ENCODE measurements around the gene WFDC5. TPM values are rescaled to one million over a fixed set of nuclear protein-coding genes. Genes with fewer than 3 reads are reported as not detected.

WFDC5 gene, protein sequence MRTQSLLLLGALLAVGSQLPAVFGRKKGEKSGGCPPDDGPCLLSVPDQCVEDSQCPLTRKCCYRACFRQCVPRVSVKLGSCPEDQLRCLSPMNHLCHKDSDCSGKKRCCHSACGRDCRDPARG
- total RNA-seq (not detected in 2 replicates), polyA plus RNA-seq (not detected in 2 replicates), polyA minus RNA-seq (not detected in 2 replicates), Bru-seq, nascent RNA (not detected), BruChase-seq, experiment 1, labeled RNA remaining after a 6-hour chase (not detected), BruChase-seq, experiment 2, labeled RNA remaining after a 2-hour chase (not detected)
- polyA plus RNA-seq (2011; cell fraction: cytosol; rRNA removed), result not detected in 2 replicates
- polyA plus RNA-seq (2011; cell fraction: nucleus; rRNA removed), result not detected in 2 replicates
- polyA plus RNA-seq (2012), result not detected in 2 replicates
- not detected for polyA minus RNA-seq (2011; cell fraction: cytosol; rRNA and poly(A)+ RNA removed)
- not detected in 2 replicates for polyA minus RNA-seq (2011; cell fraction: nucleus; rRNA and poly(A)+ RNA removed)
- long read RNA-seq, result 0 reads

DNA sequence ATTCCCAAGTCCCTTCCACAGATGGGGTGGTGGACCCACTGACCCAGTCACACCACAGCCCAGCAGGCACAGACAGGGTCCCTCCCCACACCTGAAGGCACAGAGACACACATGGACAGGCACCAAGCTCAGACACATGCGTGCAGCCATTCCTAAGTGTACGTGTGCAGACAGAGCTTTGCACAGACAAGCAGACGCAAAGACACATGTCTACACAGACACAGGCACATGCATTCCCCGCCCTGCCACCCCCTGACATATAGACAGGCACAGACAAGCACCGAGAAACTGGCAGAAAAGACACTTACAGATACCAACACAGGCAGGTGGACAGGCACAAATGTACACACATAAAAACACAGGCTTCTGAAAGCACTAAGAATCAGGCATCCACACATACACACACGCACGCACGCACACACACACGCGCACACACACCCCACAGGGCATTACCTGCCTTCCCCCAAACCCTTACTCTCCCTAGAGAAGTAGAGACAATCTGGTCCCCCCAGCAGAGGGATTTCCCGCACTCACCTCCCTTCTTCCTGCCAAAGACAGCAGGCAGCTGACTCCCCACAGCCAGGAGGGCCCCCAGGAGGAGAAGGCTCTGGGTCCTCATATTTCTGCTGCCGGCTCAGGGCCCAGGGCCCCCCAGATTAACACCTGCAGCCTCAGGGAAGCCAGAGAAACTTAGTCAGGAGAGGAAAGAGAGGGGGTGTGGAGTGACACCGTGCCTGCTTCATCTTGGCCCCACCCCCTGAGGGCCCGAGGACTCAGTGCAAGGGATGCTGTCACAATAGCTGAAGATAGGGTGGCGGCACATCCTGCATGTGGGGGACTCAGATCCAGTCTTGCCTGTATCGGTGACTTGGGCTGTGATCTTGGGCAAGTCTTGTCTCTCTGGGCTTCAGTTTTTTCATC, at the start of gene WFDC5:
WFDC5 (minus strand) TSS at position 710 of the 921 bp plus-strand sequence; CDS start at position 619, 91 bp downstream.
- BruUV-seq (replicated peaks), result no TSS peak
- ChIA-PET POLR2A (no interaction called here), CTCF (interaction anchor here (0.8 to 9.0 kb wide), 7 partner anchors 9 to 176 kb away, joined by 3 to 278 read pairs (median 4); partner anchors contain the start of gene WFDC12)
- H4K20me1 ChIP-seq (replicated peaks; ENCODE audit: control insufficient read depth, extremely low read depth, insufficient read depth, low read length), result no peaks in the 10 kb centered on the region
- peaks cover 0 to 4% of the 10 kb centered on the region in 2 experiments for H3K27me3 ChIP-seq (ENCODE audit: control insufficient read depth in 2 of 2, insufficient read depth in 2 of 2, low read length in 2 of 2)
- intact Hi-C loops (cut with micrococcal nuclease) (loop anchor here (5.0 kb wide), 2 partner anchors 178 to 202 kb away; partner anchors contain the start of gene PABPC1L), dilution Hi-C loops (cut with MboI; ENCODE audit: extremely low pct_ligation_motif_present, low sequenced_read_pairs) (no loop called here)
- no peaks in the 10 kb centered on the region for H3K36me3 ChIP-seq (ENCODE audit: control insufficient read depth in 2 of 2, extremely low read depth in 1 of 2, insufficient read depth in 2 of 2, low read length in 2 of 2)
- H3K9me1 ChIP-seq (replicated peaks; ENCODE audit: control insufficient read depth, extremely low read depth, insufficient read depth, low read length), result no peaks in the 10 kb centered on the region
- H3K79me2 ChIP-seq (ENCODE audit: control insufficient read depth, insufficient read depth, low read length), result no peaks in the 10 kb centered on the region
- no peak within 1 kb of the TSS for H2AFZ ChIP-seq (ENCODE audit: low read depth, low read length)
- H3K4me1 ChIP-seq (ENCODE audit: control insufficient read depth, extremely low read depth, insufficient read depth, low read length), result no peaks in the 10 kb centered on the region
- no peak for FAIRE-seq
- no peaks in the 10 kb centered on the region for H3K9me3 ChIP-seq (replicated peaks; ENCODE audit: control insufficient read depth, insufficient read depth, low read length)
- H3K9ac ChIP-seq (replicated peaks; ENCODE audit: extremely low read depth, insufficient read depth, low read length), result no peak within 1 kb of the TSS
- H3K27ac ChIP-seq (ENCODE audit: insufficient read depth, low read depth, low read length), result no peak within 1 kb of the TSS
- no peak within 1 kb of the TSS for H3K4me2 ChIP-seq (ENCODE audit: insufficient read depth, low read length)
- no peak for DNase-seq (ENCODE audit: low read depth, low spot score)
- TF ChIP-seq, protein P1, sequence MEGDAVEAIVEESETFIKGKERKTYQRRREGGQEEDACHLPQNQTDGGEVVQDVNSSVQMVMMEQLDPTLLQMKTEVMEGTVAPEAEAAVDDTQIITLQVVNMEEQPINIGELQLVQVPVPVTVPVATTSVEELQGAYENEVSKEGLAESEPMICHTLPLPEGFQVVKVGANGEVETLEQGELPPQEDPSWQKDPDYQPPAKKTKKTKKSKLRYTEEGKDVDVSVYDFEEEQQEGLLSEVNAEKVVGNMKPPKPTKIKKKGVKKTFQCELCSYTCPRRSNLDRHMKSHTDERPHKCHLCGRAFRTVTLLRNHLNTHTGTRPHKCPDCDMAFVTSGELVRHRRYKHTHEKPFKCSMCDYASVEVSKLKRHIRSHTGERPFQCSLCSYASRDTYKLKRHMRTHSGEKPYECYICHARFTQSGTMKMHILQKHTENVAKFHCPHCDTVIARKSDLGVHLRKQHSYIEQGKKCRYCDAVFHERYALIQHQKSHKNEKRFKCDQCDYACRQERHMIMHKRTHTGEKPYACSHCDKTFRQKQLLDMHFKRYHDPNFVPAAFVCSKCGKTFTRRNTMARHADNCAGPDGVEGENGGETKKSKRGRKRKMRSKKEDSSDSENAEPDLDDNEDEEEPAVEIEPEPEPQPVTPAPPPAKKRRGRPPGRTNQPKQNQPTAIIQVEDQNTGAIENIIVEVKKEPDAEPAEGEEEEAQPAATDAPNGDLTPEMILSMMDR (IDR thresholded peaks at IDR 0.05; ENCODE audit: extremely low read depth in 1 of 2, insufficient read depth in 1 of 2, low read depth in 1 of 2, low read length in 2 of 2), result no peak
- TF ChIP-seq MYC (IDR thresholded peaks at IDR 0.05; ENCODE audit: low read depth, low read length), result no peak
- TF ChIP-seq GATA2 (IDR thresholded peaks at IDR 0.05; ENCODE audit: insufficient read depth, insufficient read length, low read depth, low read length), result no peak
- no peak for TF ChIP-seq EZH2 (IDR thresholded peaks at IDR 0.05; ENCODE audit: borderline replicate concordance, low read depth, low read length, severe bottlenecking)
- TF ChIP-seq JUN (IDR thresholded peaks at IDR 0.05; ENCODE audit: borderline replicate concordance, insufficient read depth, insufficient read length, low read depth), result no peak
- TF ChIP-seq POLR2A (IDR thresholded peaks at IDR 0.05; ENCODE audit: low read depth, low read length), result no peak
- TF ChIP-seq FOS (IDR thresholded peaks at IDR 0.05; ENCODE audit: borderline replicate concordance, insufficient read depth, low read length), result no peak
- TF ChIP-seq POLR2AphosphoS5 (IDR thresholded peaks at IDR 0.05; ENCODE audit: insufficient read depth, low read depth, low read length), result no peak
- TF ChIP-seq, protein P2, sequence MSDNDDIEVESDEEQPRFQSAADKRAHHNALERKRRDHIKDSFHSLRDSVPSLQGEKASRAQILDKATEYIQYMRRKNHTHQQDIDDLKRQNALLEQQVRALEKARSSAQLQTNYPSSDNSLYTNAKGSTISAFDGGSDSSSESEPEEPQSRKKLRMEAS (IDR thresholded peaks at IDR 0.05; ENCODE audit: insufficient read depth, insufficient read length), result no peak
- no peak within 1 kb of the TSS for H3K4me3 ChIP-seq (replicated peaks in 1 of 3; ENCODE audit: insufficient read depth in 1 of 3, low read depth in 1 of 3, low read length in 3 of 3)
